Breast epithelium (tissue), 4 donors: ENCODE results near the gene TBC1D1. TPM values are rescaled to one million over a fixed set of nuclear protein-coding genes. Genes with fewer than 3 reads are reported as not detected.

Experiments
- DNase-seq, 2 donors: peaks; one replicate each; pipeline ENCODE4 v3.0.0-alpha.2; 2019; ENCODE audit warnings: low spot score in 2 of 2
- H3K27ac ChIP-seq, 2 donors: fragments of 200-600 bp; sonication (generic) in 1 of 2; one replicate each; pipeline ENCODE4 v1.5.1; 2016 to 2019; ENCODE audit warnings: mild to moderate bottlenecking in 1 of 2
- H3K27me3 ChIP-seq, 2 donors: fragments of 200-600 bp; sonication (generic) in 1 of 2; one replicate each; pipeline versions ENCODE4 v1.5.1 to v1.6.0; 2017 to 2019; ENCODE audit warnings: control low read depth in 1 of 2, mild to moderate bottlenecking in 1 of 2
- H3K36me3 ChIP-seq: fragments of 200-600 bp; one replicate; pipeline ENCODE4 v1.5.1; 2019
- H3K4me1 ChIP-seq, 2 donors: fragments of 200-600 bp; sonication (generic); one replicate each; pipeline ENCODE4 v1.5.1; 2016 to 2019; ENCODE audit warnings: control low read depth in 1 of 2
- H3K4me3 ChIP-seq, 3 donors: fragments of 200-600 bp; sonication (generic); 1 replicate in 2 of 3; 2 replicates in 1 of 3; pipeline ENCODE4 v1.5.1; 2016 to 2019; ENCODE audit warnings: mild to moderate bottlenecking in 3 of 3, moderate library complexity in 2 of 3
- H3K9me3 ChIP-seq, 2 donors: fragments of 200-600 bp; sonication (generic) in 1 of 2; one replicate each; pipeline ENCODE4 v1.5.1; 2016 to 2019; ENCODE audit warnings: control low read depth in 1 of 2
- CTCF ChIP-seq, 3 donors: fragments of 450-650 bp; IDR thresholded peaks; one replicate each; pipeline ENCODE4 v1.5.1; 2016 to 2017; ENCODE audit warnings: antibody characterized with exemption in 3 of 3, mild to moderate bottlenecking in 3 of 3, moderate library complexity in 3 of 3
- POLR2A ChIP-seq: fragments of 450-650 bp; IDR thresholded peaks from one replicate; pipeline ENCODE4 v1.6.1; 2016; ENCODE audit warnings: antibody characterized with exemption, mild to moderate bottlenecking, moderate library complexity
- POLR2AphosphoS5 ChIP-seq, 3 donors: sonication (generic); formaldehyde crosslinking; IDR thresholded peaks; one replicate each; pipeline ENCODE4 v1.6.1; 2017; ENCODE audit warnings: antibody characterized with exemption in 3 of 3
- intact Hi-C: fragments of 100-400 bp; cut with DNase I; formaldehyde crosslinking; loops from one replicate; pipeline ENCODE4 v1.15.1; 2023; ENCODE audit warnings: low total_unique reads
- total RNA-seq, 3 donors: library from RNA; depleted of rRNA; stranded (reverse); fragments of >200 nt; gene quantifications; one replicate each; pipeline ENCODE4 v1.1.0, GENCODE V29; 2016

The TBC1D1 gene
- total RNA-seq, 3 donors from 2014 or later = 55.2 to 80.9 (median 63.9) TPM

DNA sequence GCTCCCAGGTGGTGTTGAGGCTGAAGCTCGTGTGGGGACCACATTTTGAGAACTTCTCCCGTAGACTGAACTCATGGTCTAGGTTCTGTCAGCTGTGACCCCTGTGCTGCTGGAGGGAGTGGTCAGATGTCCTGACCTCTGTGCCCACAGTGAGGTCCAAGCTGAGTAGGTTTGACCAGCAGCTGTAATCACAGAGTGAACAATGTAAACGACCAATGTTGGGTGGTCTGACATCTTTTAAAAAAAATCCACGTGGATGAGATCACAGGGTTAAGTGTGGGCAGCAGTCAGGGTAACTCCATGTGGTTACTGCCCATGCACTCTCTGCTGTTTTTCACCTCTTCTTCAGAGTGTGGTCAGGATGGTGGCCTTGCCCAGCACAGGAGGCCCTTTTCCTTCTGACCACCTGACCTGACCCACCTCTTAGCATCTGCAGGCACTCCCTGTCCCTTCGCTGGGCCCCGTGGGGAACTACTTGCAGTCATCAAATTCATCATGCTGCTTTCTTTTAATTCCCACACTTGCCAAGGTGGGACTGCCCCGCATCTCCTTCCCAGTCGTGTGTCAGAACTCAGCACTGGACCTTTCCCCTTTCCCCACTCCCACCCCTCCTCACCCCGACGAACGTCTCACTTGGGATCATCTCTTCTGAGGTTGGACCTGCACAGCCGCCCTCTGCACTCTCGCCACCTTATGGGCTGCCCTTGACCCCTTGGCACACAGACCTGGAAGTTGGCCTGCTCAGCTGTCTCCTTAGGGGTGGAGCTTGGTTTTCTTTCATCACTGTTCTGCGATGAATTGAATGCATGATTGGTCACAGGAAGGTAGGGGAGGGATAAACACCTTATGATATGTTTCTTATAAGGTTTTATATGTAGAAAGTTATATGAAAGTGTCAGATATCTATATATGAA, 189.4 kb downstream of the TBC1D1 start:
- no peaks in the 10 kb centered on the region for H3K4me1 ChIP-seq
- no peak for DNase-seq
- no peak overlapping the region for H3K27ac ChIP-seq
- TF ChIP-seq POLR2AphosphoS5 (IDR thresholded peaks at IDR 0.05) (no peak), POLR2A (no peak), CTCF (IDR thresholded peaks at IDR 0.05) (no peak)
- intact Hi-C loops = no loop called here
- no peaks in the 10 kb centered on the region for H3K27me3 ChIP-seq
- H3K4me3 ChIP-seq = no peak overlapping the region
- H3K9me3 ChIP-seq = no peaks in the 10 kb centered on the region
- H3K36me3 ChIP-seq = no peaks in the 10 kb centered on the region

GRCh38 chr4:38082021-38082420, 191.1 kb downstream of the TBC1D1 start:
- Histone ChIP-seq H3K27me3 (no peaks in the 10 kb centered on the region), H3K4me1 (no peaks in the 10 kb centered on the region), H3K4me3 (no peak overlapping the region), H3K36me3 (no peaks in the 10 kb centered on the region), H3K27ac (peak overlapping the region in 1 of 2 donors; percentile 56), H3K9me3 (no peaks in the 10 kb centered on the region)
- intact Hi-C loops = no loop called here
- DNase-seq = no peak
- no peak for TF ChIP-seq CTCF (IDR thresholded peaks at IDR 0.05)
- no peak for TF ChIP-seq POLR2AphosphoS5 (IDR thresholded peaks at IDR 0.05)
- no peak for TF ChIP-seq POLR2A

DNA sequence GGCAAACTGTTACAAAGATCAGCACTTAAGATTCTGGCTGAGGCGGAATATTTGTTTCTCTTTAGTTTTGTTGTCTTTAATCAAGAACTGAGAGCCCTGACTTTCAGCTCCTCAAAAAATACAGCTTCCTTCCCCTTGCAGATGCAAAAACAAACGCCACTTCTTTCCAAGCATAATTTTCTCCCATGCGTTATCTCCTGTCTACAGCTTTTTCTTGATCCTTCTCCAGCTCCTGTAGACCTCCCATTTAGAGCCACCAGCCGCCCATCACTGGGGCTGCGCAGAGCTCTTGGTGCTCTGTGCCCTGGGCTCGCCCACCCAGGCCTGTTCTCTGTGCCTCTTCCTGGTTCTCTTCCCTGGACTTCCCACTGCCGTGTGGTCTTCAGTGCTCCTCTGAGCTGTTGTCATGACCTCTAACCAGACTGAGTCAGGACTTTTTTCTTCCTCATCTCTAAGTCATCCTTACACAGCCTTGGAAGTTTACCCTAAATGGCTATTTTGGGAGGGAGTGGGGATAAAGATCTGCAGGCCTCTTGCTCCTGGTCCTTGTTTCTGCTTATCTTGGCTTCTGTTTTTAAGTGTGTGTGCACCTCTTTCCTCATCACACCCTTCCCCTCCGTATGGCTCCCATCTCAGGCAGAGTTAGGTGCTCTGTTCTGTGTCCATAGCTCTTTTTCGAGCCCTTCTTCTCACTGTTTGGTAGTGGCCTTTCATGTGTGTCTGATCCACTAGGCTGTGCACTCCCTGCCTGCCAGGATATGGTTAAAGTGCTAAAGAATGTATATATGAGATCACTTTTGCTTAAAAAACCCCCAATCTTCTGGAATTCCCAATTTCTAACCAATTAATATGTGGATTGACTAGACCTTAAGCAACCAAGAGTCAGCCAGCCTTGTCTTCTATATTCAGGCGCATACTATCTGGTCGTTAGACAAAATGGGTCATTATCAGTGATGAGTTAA, 191.8 kb downstream of the TBC1D1 start:
- DNase-seq = no peak
- no peak for TF ChIP-seq POLR2AphosphoS5 (IDR thresholded peaks at IDR 0.05)
- TF ChIP-seq CTCF (IDR thresholded peaks at IDR 0.05) = no peak
- TF ChIP-seq POLR2A = no peak
- no peaks in the 10 kb centered on the region for H3K27me3 ChIP-seq
- no peaks in the 10 kb centered on the region for H3K9me3 ChIP-seq
- no peak overlapping the region for H3K4me3 ChIP-seq
- intact Hi-C loops = no loop called here
- peak overlapping the region in 1 of 2 donors; percentile 29 for H3K27ac ChIP-seq
- H3K36me3 ChIP-seq = no peaks in the 10 kb centered on the region
- no peaks in the 10 kb centered on the region for H3K4me1 ChIP-seq

DNA sequence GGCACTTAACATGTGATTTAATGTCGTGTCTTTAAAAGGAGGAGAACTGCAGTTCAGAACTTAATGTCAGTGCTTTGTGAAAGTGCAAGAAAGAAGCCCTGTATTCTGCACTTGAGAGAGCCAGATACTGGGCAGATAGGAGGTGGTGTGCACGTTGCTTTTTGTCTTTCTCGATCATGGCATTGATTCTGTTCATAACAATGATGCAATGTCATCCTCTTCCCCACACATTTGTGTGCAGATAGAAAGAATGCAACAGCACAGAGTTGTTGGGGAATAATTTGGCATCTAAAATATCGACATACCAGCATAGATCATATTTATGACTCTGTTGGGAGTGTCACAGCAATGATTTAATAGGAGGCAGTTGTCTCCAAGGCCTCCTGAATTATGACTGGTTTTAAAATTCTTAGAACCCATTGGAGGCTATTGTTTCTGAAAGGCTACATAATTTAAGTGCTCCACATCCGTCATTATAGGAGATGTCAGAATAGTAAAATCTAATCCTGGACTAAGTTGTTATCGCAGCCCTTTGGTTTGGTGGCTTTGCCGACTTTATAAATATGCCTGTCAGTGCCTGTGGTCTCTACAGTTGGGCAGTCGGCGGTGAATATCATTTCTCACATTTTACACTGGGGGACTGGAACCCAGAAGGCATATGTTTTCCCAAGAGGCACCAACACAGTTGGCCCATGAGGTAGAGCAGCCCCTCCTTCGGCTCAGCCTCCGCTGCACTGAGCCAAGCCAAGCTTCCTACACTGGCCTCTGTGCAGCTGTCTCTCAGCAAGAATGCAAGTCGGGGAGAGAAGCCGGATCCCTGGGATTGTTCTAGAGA, 194.2 kb downstream of the TBC1D1 start:
- no peak overlapping the region for H3K4me3 ChIP-seq
- no peaks in the 10 kb centered on the region for H3K36me3 ChIP-seq
- H3K9me3 ChIP-seq = no peaks in the 10 kb centered on the region
- H3K27me3 ChIP-seq = no peaks in the 10 kb centered on the region
- peak overlapping the region in 1 of 2 donors; percentile 2 for H3K27ac ChIP-seq
- intact Hi-C loops = no loop called here
- DNase-seq = no peak
- TF ChIP-seq POLR2AphosphoS5 (IDR thresholded peaks at IDR 0.05) = no peak
- no peaks in the 10 kb centered on the region for H3K4me1 ChIP-seq

- Histone ChIP-seq H3K27ac (peak overlapping the region in 1 of 2 donors; percentile 2), H3K4me3 (no peak overlapping the region), H3K27me3 (no peaks in the 10 kb centered on the region), H3K4me1 (no peaks in the 10 kb centered on the region), H3K36me3 (no peaks in the 10 kb centered on the region), H3K9me3 (no peaks in the 10 kb centered on the region)
- no peak for TF ChIP-seq POLR2AphosphoS5 (IDR thresholded peaks at IDR 0.05)
- no peak for TF ChIP-seq CTCF (IDR thresholded peaks at IDR 0.05)
- intact Hi-C loops = no loop called here
- DNase-seq = no peak
These were observed 194.9 kb downstream of the TBC1D1 start for GRCh38 chr4:38085751-38086150.
